IPS-15b (cell line): ENCODE results near the gene RNF215.
"Not testable (repeated sequence)": the region's sequence is repeated elsewhere in the genome, so short reads cannot be mapped to it uniquely, and the experiment has no call there.

Source experiments
- H3K27me3 ChIP-seq: one replicate; pipeline ENCODE4 v1.6.1; 2013; ENCODE audit warnings: low read length; ENCODE audit not compliant: control insufficient read depth, insufficient read depth
- H3K36me3 ChIP-seq: one replicate; pipeline ENCODE4 v1.6.1; 2013; ENCODE audit warnings: low read length; ENCODE audit not compliant: control insufficient read depth, insufficient read depth
- H3K4me1 ChIP-seq: one replicate; pipeline ENCODE4 v1.6.1; 2013; ENCODE audit warnings: mild to moderate bottlenecking, low read length; ENCODE audit not compliant: control insufficient read depth, insufficient read depth
- H3K4me3 ChIP-seq: one replicate; pipeline ENCODE4 v1.5.1; 2013; ENCODE audit warnings: low read depth, low read length
- H3K9ac ChIP-seq: one replicate; pipeline ENCODE4 v1.6.1; 2013; ENCODE audit warnings: low read depth, mild to moderate bottlenecking, low read length
- H3K9me3 ChIP-seq: one replicate; pipeline ENCODE4 v1.6.1; 2013; ENCODE audit warnings: mild to moderate bottlenecking, low read length; ENCODE audit not compliant: control insufficient read depth, insufficient read depth

Gene RNF215

GRCh38 chr22:30402028-30402765 is 15.0 kb upstream of the RNF215 start:
- H3K36me3 ChIP-seq = peaks cover 5% of the 10 kb centered on the region
- H3K4me1 ChIP-seq = peaks cover 11% of the 10 kb centered on the region
- H3K27me3 ChIP-seq = peaks cover 13% of the 10 kb centered on the region
- peak overlapping the region; percentile 37 for H3K9ac ChIP-seq
- H3K9me3 ChIP-seq = no peaks in the 10 kb centered on the region
- no peak overlapping the region for H3K4me3 ChIP-seq

DNA sequence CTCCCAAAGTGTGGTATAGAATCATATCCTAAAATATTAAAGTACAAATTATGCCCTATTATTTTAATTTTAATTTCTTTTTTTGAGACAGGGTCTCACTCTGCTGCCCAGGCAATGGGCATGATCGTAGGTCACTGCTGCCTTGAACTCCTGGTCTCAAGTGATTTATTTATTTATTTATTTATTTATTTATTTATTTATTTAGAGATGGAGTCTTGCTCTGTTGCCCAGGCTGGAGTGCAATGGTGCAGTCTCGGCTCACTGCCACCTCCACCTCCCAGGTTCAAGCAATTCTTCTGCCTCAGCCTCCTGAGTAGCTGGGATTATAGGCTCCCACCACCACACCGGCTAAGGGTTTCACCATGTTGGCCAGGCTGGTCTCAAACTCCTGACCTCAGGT is 13.8 kb upstream of the RNF215 start:
- Histone ChIP-seq H3K4me1 (peaks cover 11% of the 10 kb centered on the region), H3K27me3 (peaks cover 15% of the 10 kb centered on the region)
- not testable (repeated sequence) for H3K9me3 ChIP-seq, H3K36me3 ChIP-seq, H3K4me3 ChIP-seq, H3K9ac ChIP-seq

- H3K4me3 ChIP-seq = no peak overlapping the region
- no peaks in the 10 kb centered on the region for H3K9me3 ChIP-seq
- H3K4me1 ChIP-seq = peaks cover 11% of the 10 kb centered on the region
- no peak overlapping the region for H3K9ac ChIP-seq
- H3K36me3 ChIP-seq = no peaks in the 10 kb centered on the region
- peaks cover 18% of the 10 kb centered on the region for H3K27me3 ChIP-seq
These were observed 12.9 kb upstream of the RNF215 start for GRCh38 chr22:30400159-30400558.

- peaks cover 11% of the 10 kb centered on the region for H3K4me1 ChIP-seq
- H3K36me3 ChIP-seq = no peaks in the 10 kb centered on the region
- no peak overlapping the region for H3K9ac ChIP-seq
- no peaks in the 10 kb centered on the region for H3K9me3 ChIP-seq
- H3K4me3 ChIP-seq = no peak overlapping the region
- peaks cover 20% of the 10 kb centered on the region for H3K27me3 ChIP-seq
These were observed 12.5 kb upstream of the RNF215 start for GRCh38 chr22:30399718-30400117.

- Histone ChIP-seq H3K4me1 (peaks cover 11% of the 10 kb centered on the region), H3K36me3 (no peaks in the 10 kb centered on the region), H3K27me3 (peaks cover 20% of the 10 kb centered on the region), H3K4me3 (no peak overlapping the region), H3K9ac (no peak overlapping the region), H3K9me3 (no peaks in the 10 kb centered on the region)
These were observed 11.8 kb upstream of the RNF215 start for GRCh38 chr22:30398685-30399680.

- Histone ChIP-seq H3K4me1 (peaks cover 11% of the 10 kb centered on the region), H3K9me3 (no peaks in the 10 kb centered on the region), H3K27me3 (peaks cover 20% of the 10 kb centered on the region), H3K36me3 (no peaks in the 10 kb centered on the region), H3K9ac (no peak overlapping the region), H3K4me3 (peak overlapping the region; percentile 64)
These were observed 10.7 kb upstream of the RNF215 start for GRCh38 chr22:30397656-30398635.

- Histone ChIP-seq H3K9me3 (no peaks in the 10 kb centered on the region), H3K4me3 (peak within 1 kb of the TSS; percentile 64), H3K27me3 (peaks cover 20% of the 10 kb centered on the region), H3K9ac (no peak within 1 kb of the TSS), H3K36me3 (no peaks in the 10 kb centered on the region), H3K4me1 (peaks cover 8% of the 10 kb centered on the region)
These were observed 9.9 kb upstream of the RNF215 start, which contains the start of gene SEC14L2 for GRCh38 chr22:30396871-30397655. Gene SEC14L2 (plus strand): TSS chr22:30397018. CDS start chr22:30397117, 99 bp downstream.

- Histone ChIP-seq H3K27me3 (peaks cover 20% of the 10 kb centered on the region), H3K36me3 (no peaks in the 10 kb centered on the region), H3K9me3 (no peaks in the 10 kb centered on the region), H3K4me1 (peaks cover 4% of the 10 kb centered on the region), H3K4me3 (no peak overlapping the region), H3K9ac (no peak overlapping the region)
These were observed 6.7 kb upstream of the RNF215 start for GRCh38 chr22:30393885-30394284.

DNA sequence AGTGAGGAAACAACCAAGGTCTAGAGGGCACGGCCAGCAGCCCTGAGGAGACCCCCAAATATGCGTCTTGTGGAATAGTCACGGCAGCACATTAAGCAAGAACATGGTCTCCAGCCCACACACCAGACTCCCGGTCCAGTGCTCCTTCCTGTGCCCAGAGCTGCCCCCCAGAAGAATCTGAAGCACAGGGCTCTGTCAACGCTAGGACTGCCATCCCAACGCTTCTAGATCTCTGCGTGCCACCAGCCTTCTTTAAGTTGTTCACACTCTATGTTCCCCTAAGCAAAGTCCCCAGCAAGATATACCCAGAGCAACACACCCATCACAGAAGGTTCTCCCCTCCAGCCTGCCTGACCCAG is 6.1 kb upstream of the RNF215 start:
- Histone ChIP-seq H3K27me3 (peaks cover 16% of the 10 kb centered on the region), H3K9ac (no peak overlapping the region), H3K4me3 (no peak overlapping the region), H3K4me1 (peaks cover 3% of the 10 kb centered on the region), H3K9me3 (no peaks in the 10 kb centered on the region), H3K36me3 (no peaks in the 10 kb centered on the region)

- Histone ChIP-seq H3K4me1 (no peaks in the 10 kb centered on the region), H3K36me3 (no peaks in the 10 kb centered on the region), H3K9ac (no peak overlapping the region), H3K4me3 (no peak overlapping the region), H3K27me3 (peaks cover 11% of the 10 kb centered on the region), H3K9me3 (no peaks in the 10 kb centered on the region)
These were observed 5.6 kb upstream of the RNF215 start for GRCh38 chr22:30392661-30393321.
